Heart left ventricle (tissue), 13 donors: ENCODE measurements around the gene RAB36.

Experiments used
- POLR2A ChIP-seq, 2 donors: fragments of 450-650 bp; IDR thresholded peaks; one replicate each; pipeline ENCODE4 v1.6.1; 2017; ENCODE audit warnings: antibody characterized with exemption in 2 of 2, mild to moderate bottlenecking in 2 of 2, moderate library complexity in 2 of 2
- TF ChIP-seq, protein P1 (sequence below), 12 donors: fragments of 200-600 bp; sonication (generic) in 4 of 12; IDR thresholded peaks; one replicate each; pipeline versions ENCODE4 v1.5.0 to v1.8.0; 2018 to 2022; ENCODE audit warnings: antibody characterized with exemption in 12 of 12, mild to moderate bottlenecking in 5 of 12
- donor health status: ischemic (EF 13 %, LVEDD 7.1; RV severe dilation, severe dysfunction).
- donor health status: DM: no; HTN: yes; CAD: no.
- donor health status: DM: no; HTN: no; CAD: no.
- donor health status: ischemic (EF 25% LVEDD 6.9; RV normal size, moderate dysfunction).
- donor health status: ischemic (EF 25% LVEDD 5.7; RV mildly dilated, moderate dysfunction).
- donor health status: ischemic (EF 35%, LVEDD 5.7; RV mildly dilated, moderate dysfunction).
- donor health status: nonischemic (EF 11% LVEDD 7.7; RV severe dilation, severe dysfunction).
- donor health status: DM: yes; HTN: yes; CAD: no.
- donor health status: PGD.
- donor health status: ischemic (EF 29% LVEDD 5.4; RV normal size, mild dysfunction).
- donor health status: nonischemic (EF 23%, LVEDD 6.1; RV moderate dilation, normal function).

DNA sequence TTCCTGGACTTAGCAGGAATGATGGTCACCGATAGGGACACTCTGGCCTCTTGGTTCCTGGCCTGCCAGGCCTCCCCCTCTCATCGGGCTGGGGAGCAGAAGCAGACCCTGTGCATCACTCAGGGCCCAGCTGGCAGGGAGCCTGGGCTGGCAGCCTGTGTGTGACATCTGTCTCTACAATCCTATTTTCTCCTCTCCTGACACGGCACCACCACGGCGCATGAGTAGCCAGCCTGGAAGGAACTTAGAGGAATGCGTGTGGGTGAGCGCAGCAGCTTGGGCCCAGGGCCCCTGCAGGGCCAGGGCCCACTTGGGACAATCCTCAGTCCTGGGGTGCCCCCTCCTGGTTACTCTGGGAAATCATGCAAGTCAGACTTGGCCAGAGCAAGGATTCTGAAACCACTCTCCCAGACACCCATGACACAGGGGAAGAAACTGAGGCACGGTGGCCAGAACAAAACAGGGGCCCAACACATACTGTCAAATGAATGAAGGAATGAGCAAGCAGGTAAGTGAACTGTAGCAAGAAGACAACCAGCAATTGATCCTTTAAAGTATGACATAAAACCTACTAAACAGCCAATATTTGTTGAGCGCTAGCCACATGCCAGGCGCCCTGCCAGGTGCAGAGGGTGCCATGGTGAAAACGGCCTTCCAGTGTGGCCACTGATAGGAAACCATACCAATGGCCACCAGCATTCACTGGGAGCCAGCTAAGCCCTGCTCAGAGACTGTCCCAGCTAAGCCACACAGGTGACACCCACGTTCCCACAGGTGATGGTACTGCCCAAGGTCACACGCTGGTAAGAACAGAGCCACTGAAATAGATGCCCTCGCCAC, 16.8 kb upstream of the RAB36 start:
- TF ChIP-seq POLR2A (IDR thresholded peaks at IDR 0.05) = no peak
- TF ChIP-seq, protein P1, sequence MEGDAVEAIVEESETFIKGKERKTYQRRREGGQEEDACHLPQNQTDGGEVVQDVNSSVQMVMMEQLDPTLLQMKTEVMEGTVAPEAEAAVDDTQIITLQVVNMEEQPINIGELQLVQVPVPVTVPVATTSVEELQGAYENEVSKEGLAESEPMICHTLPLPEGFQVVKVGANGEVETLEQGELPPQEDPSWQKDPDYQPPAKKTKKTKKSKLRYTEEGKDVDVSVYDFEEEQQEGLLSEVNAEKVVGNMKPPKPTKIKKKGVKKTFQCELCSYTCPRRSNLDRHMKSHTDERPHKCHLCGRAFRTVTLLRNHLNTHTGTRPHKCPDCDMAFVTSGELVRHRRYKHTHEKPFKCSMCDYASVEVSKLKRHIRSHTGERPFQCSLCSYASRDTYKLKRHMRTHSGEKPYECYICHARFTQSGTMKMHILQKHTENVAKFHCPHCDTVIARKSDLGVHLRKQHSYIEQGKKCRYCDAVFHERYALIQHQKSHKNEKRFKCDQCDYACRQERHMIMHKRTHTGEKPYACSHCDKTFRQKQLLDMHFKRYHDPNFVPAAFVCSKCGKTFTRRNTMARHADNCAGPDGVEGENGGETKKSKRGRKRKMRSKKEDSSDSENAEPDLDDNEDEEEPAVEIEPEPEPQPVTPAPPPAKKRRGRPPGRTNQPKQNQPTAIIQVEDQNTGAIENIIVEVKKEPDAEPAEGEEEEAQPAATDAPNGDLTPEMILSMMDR (IDR thresholded peaks at IDR 0.05) = peak; percentile 67 to 91 (median 80)
